Measurements from ENCODE around the gene VPS4A.

Gene VPS4A

GRCh38 chr16:69323415-69323814 is 12.3 kb downstream of the VPS4A start:
- ATAC-seq = no peak
- TF ChIP-seq POU6F1 (CRISPR knock-in tag; IDR thresholded peaks at IDR 0.05; ENCODE audit: borderline replicate concordance, low read depth) = no peak
- TF ChIP-seq ARNTL (CRISPR knock-in tag; IDR thresholded peaks at IDR 0.05; ENCODE audit: borderline replicate concordance, low read depth) = no peak
- TF ChIP-seq PPARA (CRISPR knock-in tag; IDR thresholded peaks at IDR 0.05; ENCODE audit: borderline replicate concordance) = no peak
- no peak for TF ChIP-seq CREB5 (CRISPR knock-in tag; IDR thresholded peaks at IDR 0.05; ENCODE audit: low read depth)
- TF ChIP-seq CSRNP3 (CRISPR knock-in tag; IDR thresholded peaks at IDR 0.05) = no peak
- no peak for TF ChIP-seq GLIS3 (CRISPR knock-in tag; IDR thresholded peaks at IDR 0.05)
- no peak for TF ChIP-seq TSHZ2 (CRISPR knock-in tag; IDR thresholded peaks at IDR 0.05)

GRCh38 chr16:69324013-69324531 is 12.9 kb downstream of the VPS4A start:
- TF ChIP-seq RARB (CRISPR knock-in tag; IDR thresholded peaks at IDR 0.05) (no peak), SNAI2 (CRISPR knock-in tag; IDR thresholded peaks at IDR 0.05) (no peak), ZC3H10 (CRISPR knock-in tag; IDR thresholded peaks at IDR 0.05) (no peak), TCF4 (CRISPR knock-in tag; IDR thresholded peaks at IDR 0.05; ENCODE audit: borderline replicate concordance) (no peak), TOX (CRISPR knock-in tag; IDR thresholded peaks at IDR 0.05; ENCODE audit: borderline replicate concordance) (no peak), POU6F1 (CRISPR knock-in tag; IDR thresholded peaks at IDR 0.05; ENCODE audit: borderline replicate concordance, low read depth) (no peak), PPARA (CRISPR knock-in tag; IDR thresholded peaks at IDR 0.05; ENCODE audit: borderline replicate concordance) (no peak), CSDC2 (CRISPR knock-in tag; IDR thresholded peaks at IDR 0.05) (no peak), ZFP30 (CRISPR knock-in tag; IDR thresholded peaks at IDR 0.05) (no peak), ZNF8 (CRISPR knock-in tag; IDR thresholded peaks at IDR 0.05) (no peak), BACH2 (CRISPR knock-in tag; IDR thresholded peaks at IDR 0.05; ENCODE audit: borderline replicate concordance) (no peak), ZNF565 (CRISPR knock-in tag; conservative IDR thresholded peaks at IDR 0.05; ENCODE audit: low read depth) (no peak), ISL1 (CRISPR knock-in tag; IDR thresholded peaks at IDR 0.05) (no peak), PATZ1 (CRISPR knock-in tag; IDR thresholded peaks at IDR 0.05; ENCODE audit: borderline replicate concordance) (no peak), CREB5 (CRISPR knock-in tag; IDR thresholded peaks at IDR 0.05; ENCODE audit: low read depth) (no peak), ZFP3 (CRISPR knock-in tag; IDR thresholded peaks at IDR 0.05) (no peak), ESRRG (CRISPR knock-in tag; IDR thresholded peaks at IDR 0.05) (no peak)
- ATAC-seq = peak; percentile 13; the same call in 2 of the 3 replicates
